ENCODE results near the gene SEC61A1.

The SEC61A1 gene

DNA sequence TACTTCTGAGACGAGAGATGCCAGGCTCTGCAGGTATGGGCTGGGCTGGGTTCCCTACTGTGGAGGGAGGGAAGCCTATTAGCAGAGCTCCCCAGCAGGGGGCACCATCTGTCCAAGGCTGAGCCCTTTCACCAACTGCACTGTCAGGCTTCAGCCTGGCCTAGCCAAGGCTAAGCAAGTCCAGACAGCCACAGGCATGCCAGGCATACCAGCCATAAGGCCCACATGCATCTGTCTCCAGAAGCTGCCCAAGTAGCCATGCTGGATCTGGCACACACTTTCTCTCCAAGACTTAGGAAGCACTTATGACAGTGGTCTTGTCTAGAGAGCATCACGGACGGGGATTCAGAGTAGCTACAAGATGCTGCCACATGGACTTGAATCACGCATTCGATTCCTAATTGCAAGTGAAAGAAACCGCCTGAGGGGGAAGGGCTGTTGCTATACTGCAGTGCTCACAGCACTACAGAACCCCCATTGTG lies 43.0 kb downstream of the SEC61A1 start:
- in situ Hi-C loops (cut with MboI; ENCODE audit: low pct_unique_long_range_greater_than_20kb, low sequenced_read_pairs, unreplicated experiment) = loop anchor here (25.0 kb wide), 2 partner anchors 392 to 517 kb away; partner anchors contain the start of gene GATA2
- peak; percentile 80 for DNase-seq (ENCODE audit: low spot score)
- TF ChIP-seq, protein P1, sequence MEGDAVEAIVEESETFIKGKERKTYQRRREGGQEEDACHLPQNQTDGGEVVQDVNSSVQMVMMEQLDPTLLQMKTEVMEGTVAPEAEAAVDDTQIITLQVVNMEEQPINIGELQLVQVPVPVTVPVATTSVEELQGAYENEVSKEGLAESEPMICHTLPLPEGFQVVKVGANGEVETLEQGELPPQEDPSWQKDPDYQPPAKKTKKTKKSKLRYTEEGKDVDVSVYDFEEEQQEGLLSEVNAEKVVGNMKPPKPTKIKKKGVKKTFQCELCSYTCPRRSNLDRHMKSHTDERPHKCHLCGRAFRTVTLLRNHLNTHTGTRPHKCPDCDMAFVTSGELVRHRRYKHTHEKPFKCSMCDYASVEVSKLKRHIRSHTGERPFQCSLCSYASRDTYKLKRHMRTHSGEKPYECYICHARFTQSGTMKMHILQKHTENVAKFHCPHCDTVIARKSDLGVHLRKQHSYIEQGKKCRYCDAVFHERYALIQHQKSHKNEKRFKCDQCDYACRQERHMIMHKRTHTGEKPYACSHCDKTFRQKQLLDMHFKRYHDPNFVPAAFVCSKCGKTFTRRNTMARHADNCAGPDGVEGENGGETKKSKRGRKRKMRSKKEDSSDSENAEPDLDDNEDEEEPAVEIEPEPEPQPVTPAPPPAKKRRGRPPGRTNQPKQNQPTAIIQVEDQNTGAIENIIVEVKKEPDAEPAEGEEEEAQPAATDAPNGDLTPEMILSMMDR (IDR thresholded peaks at IDR 0.05; ENCODE audit: extremely low read depth, insufficient read depth, missing control alignments) = peak; percentile 88

DNA sequence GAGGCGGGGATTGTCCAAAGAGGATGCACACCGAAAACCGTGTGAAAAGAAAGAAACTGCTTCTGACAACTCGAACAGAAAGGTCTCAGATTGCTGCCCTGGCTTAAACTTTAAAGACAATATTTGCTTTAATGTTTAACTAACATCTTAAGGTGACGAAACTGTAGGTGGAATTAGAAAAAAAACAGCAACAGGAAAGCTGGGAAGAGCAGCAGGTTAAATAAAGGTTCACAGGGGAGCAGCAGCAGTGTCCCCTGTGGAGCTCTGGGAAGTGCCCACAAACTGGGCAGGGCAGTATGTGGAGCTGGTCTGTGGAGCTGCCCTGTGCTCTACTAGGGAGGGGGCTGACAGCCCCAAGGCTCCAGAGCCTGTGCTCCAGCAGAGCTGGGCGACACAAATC lies 46.0 kb downstream of the SEC61A1 start:
- DNase-seq (ENCODE audit: low spot score) = no peak
- in situ Hi-C loops (cut with MboI; ENCODE audit: low pct_unique_long_range_greater_than_20kb, low sequenced_read_pairs, unreplicated experiment) = loop anchor here (25.0 kb wide), 2 partner anchors 389 to 514 kb away; partner anchors contain the start of gene GATA2
- TF ChIP-seq, protein P1 (IDR thresholded peaks at IDR 0.05; ENCODE audit: extremely low read depth, insufficient read depth, missing control alignments) = no peak

DNA sequence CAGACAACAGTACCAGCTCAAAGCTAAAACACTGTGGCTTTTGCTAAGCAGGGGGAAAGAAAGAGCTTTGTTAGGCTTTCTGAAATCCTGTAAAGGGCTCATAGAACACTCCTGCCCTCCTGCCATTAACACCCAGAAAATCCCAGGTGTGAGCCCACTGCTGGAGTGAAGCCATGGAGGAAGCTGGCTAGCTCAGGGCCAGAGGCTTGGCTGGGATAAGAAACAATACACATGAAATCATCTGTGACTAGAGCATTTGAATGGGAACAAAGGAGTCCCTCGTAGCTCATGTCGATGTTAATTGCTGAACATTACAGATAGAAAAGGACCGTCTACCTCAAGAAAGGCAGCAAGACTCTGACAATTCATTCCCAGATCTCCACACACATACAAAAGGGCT lies 47.9 kb downstream of the SEC61A1 start:
- in situ Hi-C loops (cut with MboI; ENCODE audit: low pct_unique_long_range_greater_than_20kb, low sequenced_read_pairs, unreplicated experiment) = no loop called here
- DNase-seq (ENCODE audit: low spot score) = no peak
- TF ChIP-seq, protein P1 (IDR thresholded peaks at IDR 0.05; ENCODE audit: extremely low read depth, insufficient read depth, missing control alignments) = no peak

DNA sequence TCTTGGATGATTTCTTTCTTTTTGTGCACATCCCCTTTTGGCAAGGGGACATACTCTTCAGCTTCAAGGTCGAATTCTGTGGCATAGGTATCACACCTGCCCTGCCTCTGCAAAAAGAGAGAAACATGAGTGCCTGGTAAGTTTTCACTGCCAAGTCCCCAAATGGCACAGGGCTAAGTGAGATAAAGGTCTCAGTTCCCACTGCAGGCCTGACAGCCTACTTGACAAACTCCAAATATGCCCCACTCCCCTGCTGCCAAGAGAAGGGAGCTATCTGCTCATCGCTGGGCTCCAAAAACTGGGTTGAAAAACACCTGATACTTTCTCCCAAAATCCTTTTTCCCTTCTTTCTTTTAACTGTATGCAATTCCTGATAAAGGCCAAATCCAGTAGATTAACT lies 48.4 kb downstream of the SEC61A1 start:
- in situ Hi-C loops (cut with MboI; ENCODE audit: low pct_unique_long_range_greater_than_20kb, low sequenced_read_pairs, unreplicated experiment) = no loop called here
- TF ChIP-seq, protein P1 (IDR thresholded peaks at IDR 0.05; ENCODE audit: extremely low read depth, insufficient read depth, missing control alignments) = no peak
- DNase-seq (ENCODE audit: low spot score) = no peak

DNA sequence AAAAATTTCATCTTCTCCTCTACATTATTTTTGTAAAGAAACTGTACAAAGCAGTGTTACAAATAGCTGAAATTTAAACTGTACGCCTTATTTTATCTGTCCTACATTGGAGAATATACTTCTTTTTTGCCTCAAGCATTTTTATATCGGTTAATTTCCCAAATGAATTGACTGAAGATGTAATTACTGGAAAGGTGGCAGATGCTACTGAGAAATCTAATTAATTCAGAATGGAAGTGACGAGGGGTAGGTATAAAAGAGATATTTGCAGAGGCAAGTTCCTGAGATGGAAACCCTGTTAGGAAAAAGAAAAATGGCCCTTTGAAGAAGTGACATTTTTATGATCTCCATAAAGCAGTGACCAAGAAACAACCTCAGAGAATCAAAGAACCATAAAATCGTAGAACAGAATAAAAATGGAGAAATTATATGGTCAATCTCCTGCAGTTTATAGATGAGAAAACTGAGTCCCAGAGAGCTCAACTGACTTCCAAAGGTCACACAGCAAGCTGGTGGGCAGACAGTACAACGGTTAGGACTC lies 51.0 kb downstream of the SEC61A1 start:
- in situ Hi-C loops (cut with MboI; ENCODE audit: low pct_unique_long_range_greater_than_20kb, low sequenced_read_pairs, unreplicated experiment) = no loop called here
- DNase-seq (ENCODE audit: low spot score) = no peak
- TF ChIP-seq, protein P1 (IDR thresholded peaks at IDR 0.05; ENCODE audit: extremely low read depth, insufficient read depth, missing control alignments) = no peak

DNA sequence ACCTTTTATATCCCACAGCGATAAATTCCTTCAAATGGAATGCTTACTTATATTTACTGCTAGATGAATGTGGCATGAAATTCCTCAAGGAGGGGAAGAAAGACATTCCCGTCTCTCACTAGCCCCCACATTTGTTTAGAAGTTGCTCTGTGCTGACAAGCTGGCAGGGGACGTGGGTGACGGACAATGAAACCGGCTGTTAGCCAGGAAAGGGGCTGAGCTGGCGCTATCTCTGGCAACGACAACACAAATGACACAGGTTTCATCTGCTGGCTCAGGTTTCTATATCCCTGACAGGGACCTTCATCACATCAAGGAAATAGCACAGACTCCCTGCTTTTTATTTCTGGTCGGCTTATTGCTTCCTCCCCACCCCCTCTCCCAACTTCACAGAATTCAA lies 55.6 kb downstream of the SEC61A1 start:
- TF ChIP-seq, protein P1 (IDR thresholded peaks at IDR 0.05; ENCODE audit: extremely low read depth, insufficient read depth, missing control alignments) = no peak
- no peak for DNase-seq (ENCODE audit: low spot score)
- in situ Hi-C loops (cut with MboI; ENCODE audit: low pct_unique_long_range_greater_than_20kb, low sequenced_read_pairs, unreplicated experiment) = no loop called here
